H9 (cell line): ENCODE results near the gene PRKAG2. TPM values are rescaled to one million over a fixed set of nuclear protein-coding genes. Genes with fewer than 3 reads are reported as not detected.

ENCODE experiments used
- DNase-seq: peaks from one replicate; pipeline ENCODE4 v3.0.0-alpha.2; 2017
- H2AFZ ChIP-seq: one replicate; pipeline ENCODE4 v1.6.1; 2013; ENCODE audit warnings: mild to moderate bottlenecking, low read length, control low read depth, moderate library complexity
- H2AK5ac ChIP-seq: 2 replicates; pipeline ENCODE4 v1.6.1; 2013; ENCODE audit warnings: low read length, control low read depth, mixed read lengths; ENCODE audit not compliant: insufficient read length
- H2BK120ac ChIP-seq: one replicate; pipeline ENCODE4 v1.6.1; 2013; ENCODE audit warnings: low read depth, mild to moderate bottlenecking, low read length, control low read depth, inconsistent platforms; ENCODE audit not compliant: poor library complexity, severe bottlenecking
- H2BK12ac ChIP-seq: 2 replicates; pipeline ENCODE4 v1.6.1; 2013; ENCODE audit warnings: low read length, control low read depth, mixed read lengths, low read depth; ENCODE audit not compliant: insufficient read length
- H2BK15ac ChIP-seq: 2 replicates; pipeline ENCODE4 v1.6.1; 2013; ENCODE audit warnings: low read depth, low read length, control low read depth
- H2BK20ac ChIP-seq: one replicate; pipeline ENCODE4 v1.6.1; 2013; ENCODE audit warnings: low read depth, mild to moderate bottlenecking, low read length, control low read depth, inconsistent platforms; ENCODE audit not compliant: poor library complexity, severe bottlenecking
- H2BK5ac ChIP-seq: 2 replicates; pipeline ENCODE4 v1.6.1; 2013; ENCODE audit warnings: low read length, control low read depth, mixed read lengths; ENCODE audit not compliant: insufficient read length
- H3K14ac ChIP-seq: 2 replicates; pipeline ENCODE4 v1.6.1; 2013; ENCODE audit warnings: low read length, control low read depth; ENCODE audit not compliant: insufficient read depth
- H3K18ac ChIP-seq: 2 replicates; pipeline ENCODE4 v1.6.1; 2013; ENCODE audit warnings: low read depth, mild to moderate bottlenecking, mixed read lengths, low read length, control low read depth; ENCODE audit not compliant: insufficient read length
- H3K23ac ChIP-seq: 2 replicates; pipeline ENCODE4 v1.6.1; 2013; ENCODE audit warnings: low read length, control low read depth, mixed read lengths, low read depth; ENCODE audit not compliant: insufficient read length
- H3K23me2 ChIP-seq: 2 replicates; pipeline ENCODE4 v1.6.1; 2013; ENCODE audit warnings: low read depth, mild to moderate bottlenecking, mixed read lengths, low read length, control low read depth; ENCODE audit not compliant: insufficient read length, poor library complexity, severe bottlenecking
- H3K27ac ChIP-seq: 2 replicates; pipeline ENCODE4 v1.5.1; 2013; ENCODE audit warnings: low read length, control low read depth, mixed read lengths, low read depth; ENCODE audit not compliant: insufficient read length
- H3K27me3 ChIP-seq: 2 replicates; pipeline ENCODE4 v1.6.1; 2013; ENCODE audit warnings: low read length, control low read depth, inconsistent platforms; ENCODE audit not compliant: insufficient read depth
- H3K4ac ChIP-seq: 2 replicates; pipeline ENCODE4 v1.6.1; 2013; ENCODE audit warnings: low read depth, mild to moderate bottlenecking, control low read depth, inconsistent platforms, low read length, moderate library complexity
- H3K4me1 ChIP-seq: 2 replicates; pipeline ENCODE4 v1.6.1; 2013; ENCODE audit warnings: low read length, control low read depth, inconsistent platforms; ENCODE audit not compliant: insufficient read depth
- H3K4me2 ChIP-seq: 2 replicates; pipeline ENCODE4 v1.6.1; 2013; ENCODE audit warnings: low read length, control low read depth, mixed read lengths; ENCODE audit not compliant: insufficient read length, insufficient read depth
- H3K56ac ChIP-seq: 2 replicates; pipeline ENCODE4 v1.6.1; 2013; ENCODE audit warnings: low read depth, mild to moderate bottlenecking, mixed read lengths, low read length, control low read depth; ENCODE audit not compliant: insufficient read length
- H3K79me1 ChIP-seq: 2 replicates; pipeline ENCODE4 v1.6.1; 2013; ENCODE audit warnings: low read depth, mild to moderate bottlenecking, moderate library complexity, low read length, control low read depth, inconsistent platforms; ENCODE audit not compliant: insufficient read depth, poor library complexity, severe bottlenecking
- H3K79me2 ChIP-seq: 2 replicates; pipeline ENCODE4 v1.6.1; 2013; ENCODE audit warnings: low read length, control low read depth, inconsistent platforms; ENCODE audit not compliant: insufficient read depth
- H3K9ac ChIP-seq: 2 replicates; pipeline ENCODE4 v1.6.1; 2013; ENCODE audit warnings: low read length, control low read depth, mixed read lengths; ENCODE audit not compliant: insufficient read length; ENCODE audit errors: extremely low read depth
- H3K9me3 ChIP-seq: one replicate; pipeline ENCODE4 v1.6.1; 2013; ENCODE audit warnings: low read depth, low read length, inconsistent platforms; ENCODE audit not compliant: control insufficient read depth
- H3T11ph ChIP-seq: one replicate; pipeline ENCODE4 v1.6.1; 2013; ENCODE audit warnings: mild to moderate bottlenecking, low read length, control low read depth, inconsistent platforms
- H4K20me1 ChIP-seq: one replicate; pipeline ENCODE4 v1.6.1; 2013; ENCODE audit not compliant: control insufficient read depth, insufficient read length, insufficient read depth
- H4K5ac ChIP-seq: 2 replicates; pipeline ENCODE4 v1.6.1; 2013; ENCODE audit warnings: low read depth, mild to moderate bottlenecking, mixed read lengths, low read length, control low read depth; ENCODE audit not compliant: insufficient read length
- H4K8ac ChIP-seq: replicated peaks from 2 replicates; pipeline ENCODE4 v1.6.1; 2013; ENCODE audit warnings: low read length, control low read depth, mixed read lengths, low read depth; ENCODE audit not compliant: insufficient read length
- H4K91ac ChIP-seq: 2 replicates; pipeline ENCODE4 v1.6.1; 2013; ENCODE audit warnings: low read depth, mild to moderate bottlenecking, moderate library complexity, mixed read lengths, low read length, control low read depth; ENCODE audit not compliant: insufficient read length
- H3K27ac Mint-ChIP-seq, 3 experiments: 2 replicates in 2 of 3; 3 replicates in 1 of 3; pipeline ENCODE4 v1.8.0; 2020 to 2021; ENCODE audit warnings: mixed read lengths in 3 of 3, mild to moderate bottlenecking in 1 of 3, moderate library complexity in 1 of 3
- H3K27me3 Mint-ChIP-seq: 2 replicates; pipeline ENCODE4 v1.8.0; 2021; ENCODE audit warnings: low read depth, mild to moderate bottlenecking, moderate library complexity, mixed read lengths
- H3K36me3 Mint-ChIP-seq, 3 experiments: 2 replicates in 2 of 3; 3 replicates in 1 of 3; pipeline ENCODE4 v1.8.0; 2020 to 2021; ENCODE audit warnings: low read depth in 3 of 3, mixed read lengths in 3 of 3; ENCODE audit not compliant: insufficient read depth in 1 of 3
- H3K4me1 Mint-ChIP-seq, 2 experiments: 2 replicates each; pipeline ENCODE4 v1.8.0; 2020; ENCODE audit warnings: mixed read lengths in 2 of 2
- H3K4me3 Mint-ChIP-seq, 2 experiments: 2 replicates in 1 of 2; 3 replicates in 1 of 2; pipeline ENCODE4 v1.8.0; 2020 to 2021; ENCODE audit warnings: mild to moderate bottlenecking in 2 of 2, mixed read lengths in 2 of 2, moderate library complexity in 1 of 2
- H3K9me3 Mint-ChIP-seq, 2 experiments: 2 replicates in 1 of 2; 3 replicates in 1 of 2; pipeline ENCODE4 v1.8.0; 2020; ENCODE audit warnings: mild to moderate bottlenecking in 2 of 2, mixed read lengths in 2 of 2, moderate library complexity in 1 of 2
- WGBS: extraction: QIAGEN DNeasy Blood & Tissue Kit; methylation state at CpG from one replicate; pipeline ENCODE4 v1.1.7; 2013; ENCODE audit warnings: missing lambda C conversion rate, low lambda C conversion rate, mixed read lengths; ENCODE audit not compliant: insufficient read length; ENCODE audit errors: extremely low coverage; 5-methylcytosine and 5-hydroxymethylcytosine counted together
- total RNA-seq: library from RNA; stranded (reverse); gene quantifications from 2 replicates; pipeline ENCODE4 v1.2.1, GENCODE V29; 2021
- TF ChIP-seq, protein P1 (sequence below): fragments of 200-600 bp; sonication (generic); conservative IDR thresholded peaks from 3 replicates; pipeline ENCODE4 v1.8.0; 2021; ENCODE audit warnings: antibody characterized with exemption, mild to moderate bottlenecking

PRKAG2 gene
- total RNA-seq, 1 experiment from 2014 or later: 11.8 TPM

DNA sequence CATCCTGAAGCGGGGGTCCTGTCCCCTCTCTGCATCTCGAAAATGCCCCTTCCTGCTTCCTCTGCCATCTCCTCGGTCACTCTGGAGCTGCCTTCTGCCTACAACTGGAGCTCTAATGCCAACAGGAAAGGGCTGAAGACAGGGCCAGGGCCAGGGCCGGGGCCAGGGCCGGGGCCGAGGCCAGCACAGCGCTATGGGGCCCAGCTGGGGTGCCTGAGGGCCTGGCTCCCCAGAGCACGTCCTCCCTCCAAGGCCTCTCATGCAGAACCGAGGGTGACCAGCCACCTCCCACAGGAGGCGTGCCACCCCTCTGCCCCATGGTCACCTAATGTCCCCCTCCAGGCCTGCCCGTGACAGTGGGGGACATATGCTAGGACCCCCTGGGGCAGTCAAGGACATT, 155.7 kb downstream of the PRKAG2 start:
- Mint-ChIP-seq H3K27me3 (peaks cover 9% of the 10 kb centered on the region), H3K4me3 (no peak overlapping the region), H3K9me3 (peaks cover 0 to 8% of the 10 kb centered on the region in 2 experiments; a peak in 1 of 5 replicates), H3K36me3 (no peaks in the 10 kb centered on the region), H3K4me1 (peaks cover 4% of the 10 kb centered on the region in 2 experiments; a peak in 2 of 4 replicates), H3K27ac (no peak overlapping the region)
- no peak overlapping the region for H2BK120ac ChIP-seq
- H3K9ac ChIP-seq: no peak overlapping the region
- no peak overlapping the region for H4K91ac ChIP-seq
- no peak overlapping the region for H3K14ac ChIP-seq
- no peak overlapping the region for H3K4ac ChIP-seq
- WGBS: no CpG with 5 or more reads among the region's 11 CpGs
- no peak overlapping the region for H4K5ac ChIP-seq
- H4K20me1 ChIP-seq: no peaks in the 10 kb centered on the region
- H3K27ac ChIP-seq: no peak overlapping the region
- no peak overlapping the region for H3K18ac ChIP-seq
- H3K4me1 ChIP-seq: no peaks in the 10 kb centered on the region
- no peak overlapping the region for H3K56ac ChIP-seq
- no peaks in the 10 kb centered on the region for H3K23me2 ChIP-seq
- H2BK20ac ChIP-seq: no peak overlapping the region
- no peak overlapping the region for H3T11ph ChIP-seq
- no peaks in the 10 kb centered on the region for H3K27me3 ChIP-seq
- no peak overlapping the region for H4K8ac ChIP-seq
- TF ChIP-seq, protein P1, sequence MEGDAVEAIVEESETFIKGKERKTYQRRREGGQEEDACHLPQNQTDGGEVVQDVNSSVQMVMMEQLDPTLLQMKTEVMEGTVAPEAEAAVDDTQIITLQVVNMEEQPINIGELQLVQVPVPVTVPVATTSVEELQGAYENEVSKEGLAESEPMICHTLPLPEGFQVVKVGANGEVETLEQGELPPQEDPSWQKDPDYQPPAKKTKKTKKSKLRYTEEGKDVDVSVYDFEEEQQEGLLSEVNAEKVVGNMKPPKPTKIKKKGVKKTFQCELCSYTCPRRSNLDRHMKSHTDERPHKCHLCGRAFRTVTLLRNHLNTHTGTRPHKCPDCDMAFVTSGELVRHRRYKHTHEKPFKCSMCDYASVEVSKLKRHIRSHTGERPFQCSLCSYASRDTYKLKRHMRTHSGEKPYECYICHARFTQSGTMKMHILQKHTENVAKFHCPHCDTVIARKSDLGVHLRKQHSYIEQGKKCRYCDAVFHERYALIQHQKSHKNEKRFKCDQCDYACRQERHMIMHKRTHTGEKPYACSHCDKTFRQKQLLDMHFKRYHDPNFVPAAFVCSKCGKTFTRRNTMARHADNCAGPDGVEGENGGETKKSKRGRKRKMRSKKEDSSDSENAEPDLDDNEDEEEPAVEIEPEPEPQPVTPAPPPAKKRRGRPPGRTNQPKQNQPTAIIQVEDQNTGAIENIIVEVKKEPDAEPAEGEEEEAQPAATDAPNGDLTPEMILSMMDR: no peak
- H2BK5ac ChIP-seq: no peak overlapping the region
- no peaks in the 10 kb centered on the region for H3K79me2 ChIP-seq
- no peak for DNase-seq
- H3K9me3 ChIP-seq: no peaks in the 10 kb centered on the region
- H3K23ac ChIP-seq: no peak overlapping the region
- H2AFZ ChIP-seq: no peak overlapping the region
- H2BK12ac ChIP-seq: no peak overlapping the region
- no peaks in the 10 kb centered on the region for H3K79me1 ChIP-seq
- H3K4me2 ChIP-seq: no peak overlapping the region
- no peak overlapping the region for H2AK5ac ChIP-seq
- H2BK15ac ChIP-seq: no peak overlapping the region
